ENCODE results near the gene DCUN1D2. TPM values are rescaled to one million over a fixed set of nuclear protein-coding genes. Genes with fewer than 3 reads are reported as not detected.

The DCUN1D2 gene
- total RNA-seq, 4 donors from 2014 or later, result 18.7 to 28.4 (median 20.2) TPM

DNA sequence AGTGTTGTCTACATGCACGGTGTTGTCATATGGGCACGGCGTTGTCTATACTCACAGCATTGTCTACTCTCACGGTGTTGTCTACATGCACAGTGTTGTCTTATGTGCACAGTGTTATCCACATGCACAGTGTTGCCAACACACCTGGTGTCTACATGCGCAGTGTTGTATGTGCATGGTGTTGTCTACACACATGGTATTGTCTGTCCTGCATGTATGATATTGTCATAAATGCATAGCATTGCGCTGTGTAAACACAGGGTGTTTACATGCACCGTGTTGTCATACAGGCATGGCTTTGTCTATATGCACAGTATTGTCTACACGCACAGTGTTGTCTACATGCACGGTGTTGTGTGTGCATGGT lies 44.0 kb downstream of the DCUN1D2 start:
- in situ Hi-C loops (cut with MboI; ENCODE audit: low pct_ligation_motif_present in 1 of 4, low pct_unique_long_range_greater_than_20kb in 1 of 4, low sequenced_read_pairs in 3 of 4), result no loop called here
- 81% methylated on average over 9 of the region's 9 CpGs; no CpG with 5 or more reads in 1 of the 2 donors for WGBS, 2 donors (ENCODE audit: low coverage in 1 of 2)

DNA sequence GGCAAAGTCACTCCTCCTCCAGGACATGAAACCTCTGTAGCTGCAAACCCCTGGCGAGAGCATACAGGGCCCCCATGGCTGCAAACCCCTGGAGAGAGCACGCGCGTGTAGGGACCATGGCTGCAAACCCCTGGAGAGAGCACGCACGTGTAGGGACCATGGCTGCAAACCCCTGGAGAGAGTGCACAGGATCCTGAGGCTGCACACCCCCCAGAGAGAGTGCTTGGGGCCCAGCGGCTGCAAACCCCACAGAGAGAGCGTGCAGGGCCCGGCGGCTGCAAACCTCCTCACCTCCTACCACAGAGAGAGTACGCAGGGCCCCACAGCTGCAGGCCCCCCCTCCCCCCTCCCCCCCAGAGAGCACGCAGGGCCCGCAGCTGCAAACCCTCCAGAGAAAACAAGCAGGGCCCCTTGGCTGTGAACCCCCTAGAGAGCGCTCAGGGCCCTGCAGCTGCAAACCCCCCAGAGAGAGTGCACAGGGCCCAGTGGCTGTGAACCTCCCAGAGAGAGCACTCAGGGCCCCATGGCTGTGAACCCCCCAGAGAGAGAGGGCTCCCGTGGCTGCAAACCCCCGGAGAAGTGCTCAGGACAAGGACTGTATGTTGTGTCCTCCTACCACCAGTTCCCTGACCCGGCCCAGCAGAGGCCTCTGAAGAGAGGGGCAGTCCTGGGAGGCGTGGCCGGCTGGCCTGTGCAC lies 44.6 kb downstream of the DCUN1D2 start:
- no peak overlapping the region for H3K4me3 ChIP-seq
- no peaks in the 10 kb centered on the region for H3K27me3 ChIP-seq
- TF ChIP-seq POLR2AphosphoS5 (IDR thresholded peaks at IDR 0.05), result no peak
- no peak for TF ChIP-seq POLR2A (IDR thresholded peaks at IDR 0.05)
- intact Hi-C loops (cut with DNase I; ENCODE audit: low total_unique reads), result no loop called here
- peaks cover 0 to 9% (median 7%) of the 10 kb centered on the region in 4 donors for H3K4me1 ChIP-seq
- no peak overlapping the region for H3K27ac ChIP-seq
- H3K9me3 ChIP-seq, result no peaks in the 10 kb centered on the region
- in situ Hi-C loops (cut with MboI; ENCODE audit: low pct_ligation_motif_present in 1 of 4, low pct_unique_long_range_greater_than_20kb in 1 of 4, low sequenced_read_pairs in 3 of 4), result no loop called here
- no peaks in the 10 kb centered on the region for H3K36me3 ChIP-seq
- DNase-seq, result no peak
- 60% methylated on average over 19 of the region's 19 CpGs; no CpG with 5 or more reads in 1 of the 2 donors for whole genome bisulfite sequencing, 2 donors (ENCODE audit: low coverage in 1 of 2)

More for the DNA sequence above, 44.0 kb downstream of the DCUN1D2 start:
- Histone ChIP-seq H3K4me3 (no peak overlapping the region), H3K27ac (no peak overlapping the region), H3K36me3 (no peaks in the 10 kb centered on the region), H3K27me3 (no peaks in the 10 kb centered on the region), H3K9me3 (no peaks in the 10 kb centered on the region), H3K4me1 (peaks cover 0 to 9% (median 7%) of the 10 kb centered on the region in 4 donors)
- DNase-seq, result no peak
- TF ChIP-seq, protein P1, sequence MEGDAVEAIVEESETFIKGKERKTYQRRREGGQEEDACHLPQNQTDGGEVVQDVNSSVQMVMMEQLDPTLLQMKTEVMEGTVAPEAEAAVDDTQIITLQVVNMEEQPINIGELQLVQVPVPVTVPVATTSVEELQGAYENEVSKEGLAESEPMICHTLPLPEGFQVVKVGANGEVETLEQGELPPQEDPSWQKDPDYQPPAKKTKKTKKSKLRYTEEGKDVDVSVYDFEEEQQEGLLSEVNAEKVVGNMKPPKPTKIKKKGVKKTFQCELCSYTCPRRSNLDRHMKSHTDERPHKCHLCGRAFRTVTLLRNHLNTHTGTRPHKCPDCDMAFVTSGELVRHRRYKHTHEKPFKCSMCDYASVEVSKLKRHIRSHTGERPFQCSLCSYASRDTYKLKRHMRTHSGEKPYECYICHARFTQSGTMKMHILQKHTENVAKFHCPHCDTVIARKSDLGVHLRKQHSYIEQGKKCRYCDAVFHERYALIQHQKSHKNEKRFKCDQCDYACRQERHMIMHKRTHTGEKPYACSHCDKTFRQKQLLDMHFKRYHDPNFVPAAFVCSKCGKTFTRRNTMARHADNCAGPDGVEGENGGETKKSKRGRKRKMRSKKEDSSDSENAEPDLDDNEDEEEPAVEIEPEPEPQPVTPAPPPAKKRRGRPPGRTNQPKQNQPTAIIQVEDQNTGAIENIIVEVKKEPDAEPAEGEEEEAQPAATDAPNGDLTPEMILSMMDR (IDR thresholded peaks at IDR 0.05), result no peak
- TF ChIP-seq POLR2AphosphoS5 (IDR thresholded peaks at IDR 0.05) (no peak), POLR2A (IDR thresholded peaks at IDR 0.05) (no peak), EP300 (IDR thresholded peaks at IDR 0.05; ENCODE audit: low read depth) (no peak)
- intact Hi-C loops (cut with DNase I; ENCODE audit: low total_unique reads), result no loop called here

DNA sequence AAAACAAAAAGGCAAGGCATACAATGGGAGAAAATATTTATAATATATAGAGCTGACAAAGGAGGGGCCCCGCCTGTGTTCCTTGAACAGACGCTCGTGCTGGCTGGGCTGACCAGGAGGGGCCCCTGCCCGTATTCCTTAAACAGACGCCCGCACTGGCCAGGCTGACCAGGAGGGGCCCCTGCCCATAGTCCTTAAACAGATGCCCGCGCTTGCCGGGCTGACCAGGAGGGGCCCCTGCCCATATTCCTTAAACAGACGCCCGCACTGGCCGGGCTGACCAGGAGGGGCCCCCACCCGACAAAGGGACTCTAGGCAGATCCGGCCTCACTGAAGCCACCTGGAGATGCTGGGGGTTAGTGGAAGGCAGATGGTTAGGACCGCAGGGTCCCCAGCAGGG lies 46.5 kb downstream of the DCUN1D2 start:
- intact Hi-C loops (cut with DNase I; ENCODE audit: low total_unique reads), result no loop called here
- TF ChIP-seq POLR2AphosphoS5 (IDR thresholded peaks at IDR 0.05) (no peak), EP300 (IDR thresholded peaks at IDR 0.05; ENCODE audit: low read depth) (no peak), POLR2A (IDR thresholded peaks at IDR 0.05) (no peak)
- TF ChIP-seq, protein P1 (IDR thresholded peaks at IDR 0.05), result no peak

DNA sequence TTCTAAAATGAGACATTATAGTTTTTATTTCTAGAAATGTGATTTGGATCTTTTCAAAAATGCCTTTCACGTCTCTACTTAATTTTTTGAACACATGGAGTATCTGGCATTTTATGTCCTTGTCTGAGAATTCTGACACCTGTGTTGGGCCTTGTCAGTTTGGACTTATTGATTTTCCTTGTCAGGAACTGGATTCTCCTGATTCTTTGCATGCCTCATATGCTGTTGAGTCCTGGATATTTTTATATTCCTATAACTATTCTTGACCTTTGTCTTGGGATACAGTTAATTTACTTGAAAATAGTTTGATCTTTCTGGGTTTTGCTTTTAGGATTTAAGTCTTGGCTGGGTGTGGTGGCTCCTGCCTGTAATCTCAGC lies 47.5 kb downstream of the DCUN1D2 start:
- H3K36me3 ChIP-seq, result no peaks in the 10 kb centered on the region
- H3K27ac ChIP-seq, result no peak overlapping the region
- 90 to 100% methylated on average over 1 of the region's 1 CpG for WGBS, 2 donors (ENCODE audit: low coverage in 1 of 2)
- intact Hi-C loops (cut with DNase I; ENCODE audit: low total_unique reads), result no loop called here
- H3K4me3 ChIP-seq, result no peak overlapping the region
- DNase-seq, result no peak
- in situ Hi-C loops (cut with MboI; ENCODE audit: low pct_ligation_motif_present in 1 of 4, low pct_unique_long_range_greater_than_20kb in 1 of 4, low sequenced_read_pairs in 3 of 4), result no loop called here
- TF ChIP-seq EP300 (IDR thresholded peaks at IDR 0.05; ENCODE audit: low read depth), result no peak
- TF ChIP-seq, protein P1 (IDR thresholded peaks at IDR 0.05), result no peak
- no peak for TF ChIP-seq POLR2A (IDR thresholded peaks at IDR 0.05)
- TF ChIP-seq POLR2AphosphoS5 (IDR thresholded peaks at IDR 0.05), result no peak
- H3K9me3 ChIP-seq, result no peaks in the 10 kb centered on the region
- no peaks in the 10 kb centered on the region for H3K27me3 ChIP-seq
- H3K4me1 ChIP-seq, result no peaks in the 10 kb centered on the region

More for the DNA sequence above, 46.5 kb downstream of the DCUN1D2 start:
- Histone ChIP-seq H3K9me3 (no peaks in the 10 kb centered on the region), H3K4me1 (peaks cover 0 to 5% (median 0%) of the 10 kb centered on the region in 4 donors), H3K4me3 (no peak overlapping the region), H3K27ac (no peak overlapping the region), H3K27me3 (no peaks in the 10 kb centered on the region), H3K36me3 (no peaks in the 10 kb centered on the region)
- in situ Hi-C loops (cut with MboI; ENCODE audit: low pct_ligation_motif_present in 1 of 4, low pct_unique_long_range_greater_than_20kb in 1 of 4, low sequenced_read_pairs in 3 of 4), result no loop called here
- whole genome bisulfite sequencing, 2 donors (ENCODE audit: low coverage in 1 of 2), result 90% methylated on average over 14 of the region's 15 CpGs; no CpG with 5 or more reads in 1 of the 2 donors
- no peak for DNase-seq

Measured in transverse colon (tissue), 4 donors.